ENCODE measurements around the gene CMTM8.

GRCh38 chr3:32391643-32392535 lies 153.4 kb downstream of the CMTM8 start, which contains the start of gene CMTM7:
- TF ChIP-seq, protein P1, sequence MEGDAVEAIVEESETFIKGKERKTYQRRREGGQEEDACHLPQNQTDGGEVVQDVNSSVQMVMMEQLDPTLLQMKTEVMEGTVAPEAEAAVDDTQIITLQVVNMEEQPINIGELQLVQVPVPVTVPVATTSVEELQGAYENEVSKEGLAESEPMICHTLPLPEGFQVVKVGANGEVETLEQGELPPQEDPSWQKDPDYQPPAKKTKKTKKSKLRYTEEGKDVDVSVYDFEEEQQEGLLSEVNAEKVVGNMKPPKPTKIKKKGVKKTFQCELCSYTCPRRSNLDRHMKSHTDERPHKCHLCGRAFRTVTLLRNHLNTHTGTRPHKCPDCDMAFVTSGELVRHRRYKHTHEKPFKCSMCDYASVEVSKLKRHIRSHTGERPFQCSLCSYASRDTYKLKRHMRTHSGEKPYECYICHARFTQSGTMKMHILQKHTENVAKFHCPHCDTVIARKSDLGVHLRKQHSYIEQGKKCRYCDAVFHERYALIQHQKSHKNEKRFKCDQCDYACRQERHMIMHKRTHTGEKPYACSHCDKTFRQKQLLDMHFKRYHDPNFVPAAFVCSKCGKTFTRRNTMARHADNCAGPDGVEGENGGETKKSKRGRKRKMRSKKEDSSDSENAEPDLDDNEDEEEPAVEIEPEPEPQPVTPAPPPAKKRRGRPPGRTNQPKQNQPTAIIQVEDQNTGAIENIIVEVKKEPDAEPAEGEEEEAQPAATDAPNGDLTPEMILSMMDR (IDR thresholded peaks at IDR 0.05), result no peak
- peak; percentile 13 to 57 (median 52) for TF ChIP-seq POLR2AphosphoS5 (IDR thresholded peaks at IDR 0.05)

All from sigmoid colon (tissue), 4 donors.